H1 (cell line): Measurements from ENCODE around the gene LHX2. TPM values are rescaled to one million over a fixed set of nuclear protein-coding genes. Genes with fewer than 3 reads are reported as not detected.
A peak's percentile ranks its signal among the peaks of the same experiment; 100 is the strongest.

ENCODE experiments used
- GABPA ChIP-seq: IDR thresholded peaks from 2 replicates; pipeline ENCODE4 v1.6.1; 2011; ENCODE audit warnings: mild to moderate bottlenecking, low read length, moderate library complexity, borderline replicate concordance; ENCODE audit not compliant: insufficient read depth
- POU5F1 ChIP-seq: IDR thresholded peaks from 2 replicates; pipeline ENCODE4 v1.6.1; 2011; ENCODE audit warnings: low read depth, mild to moderate bottlenecking, low read length, moderate library complexity
- SP4 ChIP-seq: IDR thresholded peaks from 2 replicates; pipeline ENCODE4 v1.6.1; 2012; ENCODE audit warnings: low read length, inconsistent platforms
- TCF12 ChIP-seq: IDR thresholded peaks from 2 replicates; pipeline ENCODE4 v1.6.1; 2011; ENCODE audit warnings: low read depth, mild to moderate bottlenecking, low read length
- polyA plus RNA-seq, 7 experiments: library from polyadenylated mRNA; depleted of rRNA in 3 of 7; stranded (reverse) in 5 of 7; unstranded in 2 of 7; fragments of >200 nt in 5 of 7; fragments of 200-250 nt in 2 of 7; gene quantifications; 1 replicate in 5 of 7; 2 replicates in 1 of 7; 4 replicates in 1 of 7; pipeline versions ENCODE4 v1.2.1 to v1.2.3, GENCODE V29; 2011 to 2013; ENCODE audit warnings: missing spikeins in 2 of 7, mixed read lengths in 2 of 7
- total RNA-seq: library from RNA; stranded (reverse); fragmentation: NEBNext Ultra II Directional; extraction: Animal tissue kit (Norgen Biotek cat#: 25700); gene quantifications from 2 replicates; pipeline ENCODE4 v1.2.1, GENCODE V29; 2021
- TF ChIP-seq, protein P1 (sequence below): fragments of 300-600 bp; sonication (generic); IDR thresholded peaks from 2 replicates; pipeline ENCODE4 v1.7.1; 2012; ENCODE audit warnings: low read length, moderate library complexity, mild to moderate bottlenecking, inconsistent platforms; ENCODE audit not compliant: insufficient replicate concordance
- TF ChIP-seq, protein P2 (sequence below): IDR thresholded peaks from 2 replicates; pipeline ENCODE4 v1.6.1; 2012; ENCODE audit warnings: low read length, inconsistent platforms

LHX2 gene
- total and polyA plus RNA-seq, 2 of the 8 experiments (the other 6 are each of a cell fraction or from before 2014, with no cell fraction given): 0.11 to 0.86 TPM

DNA sequence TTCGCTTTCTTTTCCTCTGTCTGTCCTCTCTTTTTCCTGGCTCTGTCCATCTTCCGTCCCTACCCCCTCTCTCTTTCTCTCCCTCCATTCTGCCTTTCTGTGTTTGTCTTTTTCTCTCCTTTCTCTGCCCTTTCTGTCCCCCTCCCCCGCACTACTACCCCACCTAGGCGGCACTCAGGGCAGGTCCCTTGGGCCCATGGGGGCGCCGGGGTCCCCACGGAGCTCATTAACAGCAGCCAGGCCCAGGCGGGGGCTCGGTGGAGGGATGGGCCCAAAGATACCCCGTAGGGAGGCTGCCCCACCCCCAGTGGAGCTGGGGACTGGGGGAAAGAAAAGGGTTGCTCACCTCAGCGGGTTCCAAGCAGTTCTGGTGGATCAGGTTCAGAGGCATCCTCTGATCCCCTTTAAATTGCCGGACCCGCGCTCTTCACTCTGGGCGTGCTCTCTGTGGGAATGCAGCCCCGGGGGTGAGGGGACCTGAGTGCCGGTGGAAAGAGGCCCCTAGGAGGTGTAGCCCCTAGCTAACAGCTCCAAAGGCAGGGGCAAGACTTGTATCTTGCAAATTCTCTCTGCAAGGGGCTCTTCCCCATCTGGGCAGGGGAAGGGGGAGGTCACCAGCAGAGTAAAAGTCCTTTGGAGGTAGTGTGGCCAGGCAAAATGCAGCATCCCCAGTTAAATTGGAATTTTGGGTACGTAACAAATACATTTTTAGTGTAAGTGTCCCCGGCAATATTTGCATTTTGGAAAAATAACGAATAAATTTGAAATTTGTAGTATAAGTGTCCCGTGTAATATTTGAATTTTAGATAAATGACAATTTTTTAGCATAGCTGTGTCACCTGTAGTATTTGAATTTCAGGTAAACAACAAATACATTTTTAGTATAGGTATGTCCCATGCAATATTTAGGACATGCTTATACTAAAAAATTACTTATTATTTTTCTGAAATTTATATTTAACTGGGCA lies 7.4 kb downstream of the LHX2 start (continued):
- TF ChIP-seq, protein P1, sequence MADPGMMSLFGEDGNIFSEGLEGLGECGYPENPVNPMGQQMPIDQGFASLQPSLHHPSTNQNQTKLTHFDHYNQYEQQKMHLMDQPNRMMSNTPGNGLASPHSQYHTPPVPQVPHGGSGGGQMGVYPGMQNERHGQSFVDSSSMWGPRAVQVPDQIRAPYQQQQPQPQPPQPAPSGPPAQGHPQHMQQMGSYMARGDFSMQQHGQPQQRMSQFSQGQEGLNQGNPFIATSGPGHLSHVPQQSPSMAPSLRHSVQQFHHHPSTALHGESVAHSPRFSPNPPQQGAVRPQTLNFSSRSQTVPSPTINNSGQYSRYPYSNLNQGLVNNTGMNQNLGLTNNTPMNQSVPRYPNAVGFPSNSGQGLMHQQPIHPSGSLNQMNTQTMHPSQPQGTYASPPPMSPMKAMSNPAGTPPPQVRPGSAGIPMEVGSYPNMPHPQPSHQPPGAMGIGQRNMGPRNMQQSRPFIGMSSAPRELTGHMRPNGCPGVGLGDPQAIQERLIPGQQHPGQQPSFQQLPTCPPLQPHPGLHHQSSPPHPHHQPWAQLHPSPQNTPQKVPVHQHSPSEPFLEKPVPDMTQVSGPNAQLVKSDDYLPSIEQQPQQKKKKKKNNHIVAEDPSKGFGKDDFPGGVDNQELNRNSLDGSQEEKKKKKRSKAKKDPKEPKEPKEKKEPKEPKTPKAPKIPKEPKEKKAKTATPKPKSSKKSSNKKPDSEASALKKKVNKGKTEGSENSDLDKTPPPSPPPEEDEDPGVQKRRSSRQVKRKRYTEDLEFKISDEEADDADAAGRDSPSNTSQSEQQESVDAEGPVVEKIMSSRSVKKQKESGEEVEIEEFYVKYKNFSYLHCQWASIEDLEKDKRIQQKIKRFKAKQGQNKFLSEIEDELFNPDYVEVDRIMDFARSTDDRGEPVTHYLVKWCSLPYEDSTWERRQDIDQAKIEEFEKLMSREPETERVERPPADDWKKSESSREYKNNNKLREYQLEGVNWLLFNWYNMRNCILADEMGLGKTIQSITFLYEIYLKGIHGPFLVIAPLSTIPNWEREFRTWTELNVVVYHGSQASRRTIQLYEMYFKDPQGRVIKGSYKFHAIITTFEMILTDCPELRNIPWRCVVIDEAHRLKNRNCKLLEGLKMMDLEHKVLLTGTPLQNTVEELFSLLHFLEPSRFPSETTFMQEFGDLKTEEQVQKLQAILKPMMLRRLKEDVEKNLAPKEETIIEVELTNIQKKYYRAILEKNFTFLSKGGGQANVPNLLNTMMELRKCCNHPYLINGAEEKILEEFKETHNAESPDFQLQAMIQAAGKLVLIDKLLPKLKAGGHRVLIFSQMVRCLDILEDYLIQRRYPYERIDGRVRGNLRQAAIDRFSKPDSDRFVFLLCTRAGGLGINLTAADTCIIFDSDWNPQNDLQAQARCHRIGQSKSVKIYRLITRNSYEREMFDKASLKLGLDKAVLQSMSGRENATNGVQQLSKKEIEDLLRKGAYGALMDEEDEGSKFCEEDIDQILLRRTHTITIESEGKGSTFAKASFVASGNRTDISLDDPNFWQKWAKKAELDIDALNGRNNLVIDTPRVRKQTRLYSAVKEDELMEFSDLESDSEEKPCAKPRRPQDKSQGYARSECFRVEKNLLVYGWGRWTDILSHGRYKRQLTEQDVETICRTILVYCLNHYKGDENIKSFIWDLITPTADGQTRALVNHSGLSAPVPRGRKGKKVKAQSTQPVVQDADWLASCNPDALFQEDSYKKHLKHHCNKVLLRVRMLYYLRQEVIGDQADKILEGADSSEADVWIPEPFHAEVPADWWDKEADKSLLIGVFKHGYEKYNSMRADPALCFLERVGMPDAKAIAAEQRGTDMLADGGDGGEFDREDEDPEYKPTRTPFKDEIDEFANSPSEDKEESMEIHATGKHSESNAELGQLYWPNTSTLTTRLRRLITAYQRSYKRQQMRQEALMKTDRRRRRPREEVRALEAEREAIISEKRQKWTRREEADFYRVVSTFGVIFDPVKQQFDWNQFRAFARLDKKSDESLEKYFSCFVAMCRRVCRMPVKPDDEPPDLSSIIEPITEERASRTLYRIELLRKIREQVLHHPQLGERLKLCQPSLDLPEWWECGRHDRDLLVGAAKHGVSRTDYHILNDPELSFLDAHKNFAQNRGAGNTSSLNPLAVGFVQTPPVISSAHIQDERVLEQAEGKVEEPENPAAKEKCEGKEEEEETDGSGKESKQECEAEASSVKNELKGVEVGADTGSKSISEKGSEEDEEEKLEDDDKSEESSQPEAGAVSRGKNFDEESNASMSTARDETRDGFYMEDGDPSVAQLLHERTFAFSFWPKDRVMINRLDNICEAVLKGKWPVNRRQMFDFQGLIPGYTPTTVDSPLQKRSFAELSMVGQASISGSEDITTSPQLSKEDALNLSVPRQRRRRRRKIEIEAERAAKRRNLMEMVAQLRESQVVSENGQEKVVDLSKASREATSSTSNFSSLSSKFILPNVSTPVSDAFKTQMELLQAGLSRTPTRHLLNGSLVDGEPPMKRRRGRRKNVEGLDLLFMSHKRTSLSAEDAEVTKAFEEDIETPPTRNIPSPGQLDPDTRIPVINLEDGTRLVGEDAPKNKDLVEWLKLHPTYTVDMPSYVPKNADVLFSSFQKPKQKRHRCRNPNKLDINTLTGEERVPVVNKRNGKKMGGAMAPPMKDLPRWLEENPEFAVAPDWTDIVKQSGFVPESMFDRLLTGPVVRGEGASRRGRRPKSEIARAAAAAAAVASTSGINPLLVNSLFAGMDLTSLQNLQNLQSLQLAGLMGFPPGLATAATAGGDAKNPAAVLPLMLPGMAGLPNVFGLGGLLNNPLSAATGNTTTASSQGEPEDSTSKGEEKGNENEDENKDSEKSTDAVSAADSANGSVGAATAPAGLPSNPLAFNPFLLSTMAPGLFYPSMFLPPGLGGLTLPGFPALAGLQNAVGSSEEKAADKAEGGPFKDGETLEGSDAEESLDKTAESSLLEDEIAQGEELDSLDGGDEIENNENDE: no peak
- no peak for TF ChIP-seq SP4
- TF ChIP-seq POU5F1: no peak
- TF ChIP-seq, protein P2, sequence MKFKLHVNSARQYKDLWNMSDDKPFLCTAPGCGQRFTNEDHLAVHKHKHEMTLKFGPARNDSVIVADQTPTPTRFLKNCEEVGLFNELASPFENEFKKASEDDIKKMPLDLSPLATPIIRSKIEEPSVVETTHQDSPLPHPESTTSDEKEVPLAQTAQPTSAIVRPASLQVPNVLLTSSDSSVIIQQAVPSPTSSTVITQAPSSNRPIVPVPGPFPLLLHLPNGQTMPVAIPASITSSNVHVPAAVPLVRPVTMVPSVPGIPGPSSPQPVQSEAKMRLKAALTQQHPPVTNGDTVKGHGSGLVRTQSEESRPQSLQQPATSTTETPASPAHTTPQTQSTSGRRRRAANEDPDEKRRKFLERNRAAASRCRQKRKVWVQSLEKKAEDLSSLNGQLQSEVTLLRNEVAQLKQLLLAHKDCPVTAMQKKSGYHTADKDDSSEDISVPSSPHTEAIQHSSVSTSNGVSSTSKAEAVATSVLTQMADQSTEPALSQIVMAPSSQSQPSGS: no peak
- 0 out of 2 replicates have a peak, but pooled peaks have one; percentile 20 for TF ChIP-seq TCF12
- 0 out of 2 replicates have a peak, but pooled peaks have one; percentile 8 for TF ChIP-seq GABPA
- TF ChIP-seq, all 59 proteins: peak for 11
